GM12891 (cell line): ENCODE data around the gene ASPG.

Experiments
- POLR2A ChIP-seq: IDR thresholded peaks from 2 replicates; pipeline ENCODE4 v1.6.1; 2011; ENCODE audit warnings: low read depth, low read length, control low read depth
- POLR2AphosphoS5 ChIP-seq: IDR thresholded peaks from 2 replicates; pipeline ENCODE4 v1.6.1; 2011; ENCODE audit warnings: low read depth, low read length, control low read depth
- POU2F2 ChIP-seq: IDR thresholded peaks from 2 replicates; pipeline ENCODE4 v1.6.1; 2011; ENCODE audit warnings: low read depth, mild to moderate bottlenecking, control low read depth, low read length, moderate library complexity
- TAF1 ChIP-seq: IDR thresholded peaks from 2 replicates; pipeline ENCODE4 v1.6.1; 2011; ENCODE audit warnings: low read depth, low read length, control low read depth

GRCh38 chr14:104129556-104129955 lies 44.1 kb downstream of the ASPG start:
- no peak for TF ChIP-seq POLR2AphosphoS5
- no peak for TF ChIP-seq TAF1
- TF ChIP-seq POLR2A = no peak
- no peak for TF ChIP-seq POU2F2
